Uterus (tissue), 2 donors: ENCODE data around the gene PLLP.

Source experiments
- POLR2A ChIP-seq, 2 donors: fragments of 450-650 bp; IDR thresholded peaks; one replicate each; pipeline ENCODE4 v1.6.1; 2016; ENCODE audit warnings: antibody characterized with exemption in 2 of 2, mild to moderate bottlenecking in 1 of 2, moderate library complexity in 1 of 2
- TF ChIP-seq, protein P1 (sequence below), 4 experiments: fragments of 200-600 bp in 2 of 4; fragments of 450-650 bp in 2 of 4; sonication (generic) in 2 of 4; IDR thresholded peaks; one replicate each; pipeline ENCODE4 v1.5.1; 2016 to 2019; ENCODE audit warnings: antibody characterized with exemption in 4 of 4, mild to moderate bottlenecking in 2 of 4, moderate library complexity in 1 of 4

GRCh38 chr16:57289391-57290257 lies 5.2 kb upstream of the PLLP start:
- no peak for TF ChIP-seq POLR2A (IDR thresholded peaks at IDR 0.05)
- TF ChIP-seq, protein P1, sequence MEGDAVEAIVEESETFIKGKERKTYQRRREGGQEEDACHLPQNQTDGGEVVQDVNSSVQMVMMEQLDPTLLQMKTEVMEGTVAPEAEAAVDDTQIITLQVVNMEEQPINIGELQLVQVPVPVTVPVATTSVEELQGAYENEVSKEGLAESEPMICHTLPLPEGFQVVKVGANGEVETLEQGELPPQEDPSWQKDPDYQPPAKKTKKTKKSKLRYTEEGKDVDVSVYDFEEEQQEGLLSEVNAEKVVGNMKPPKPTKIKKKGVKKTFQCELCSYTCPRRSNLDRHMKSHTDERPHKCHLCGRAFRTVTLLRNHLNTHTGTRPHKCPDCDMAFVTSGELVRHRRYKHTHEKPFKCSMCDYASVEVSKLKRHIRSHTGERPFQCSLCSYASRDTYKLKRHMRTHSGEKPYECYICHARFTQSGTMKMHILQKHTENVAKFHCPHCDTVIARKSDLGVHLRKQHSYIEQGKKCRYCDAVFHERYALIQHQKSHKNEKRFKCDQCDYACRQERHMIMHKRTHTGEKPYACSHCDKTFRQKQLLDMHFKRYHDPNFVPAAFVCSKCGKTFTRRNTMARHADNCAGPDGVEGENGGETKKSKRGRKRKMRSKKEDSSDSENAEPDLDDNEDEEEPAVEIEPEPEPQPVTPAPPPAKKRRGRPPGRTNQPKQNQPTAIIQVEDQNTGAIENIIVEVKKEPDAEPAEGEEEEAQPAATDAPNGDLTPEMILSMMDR (IDR thresholded peaks at IDR 0.05): no peak
